ENCODE data around the gene ZNF385C.

Gene ZNF385C

DNA sequence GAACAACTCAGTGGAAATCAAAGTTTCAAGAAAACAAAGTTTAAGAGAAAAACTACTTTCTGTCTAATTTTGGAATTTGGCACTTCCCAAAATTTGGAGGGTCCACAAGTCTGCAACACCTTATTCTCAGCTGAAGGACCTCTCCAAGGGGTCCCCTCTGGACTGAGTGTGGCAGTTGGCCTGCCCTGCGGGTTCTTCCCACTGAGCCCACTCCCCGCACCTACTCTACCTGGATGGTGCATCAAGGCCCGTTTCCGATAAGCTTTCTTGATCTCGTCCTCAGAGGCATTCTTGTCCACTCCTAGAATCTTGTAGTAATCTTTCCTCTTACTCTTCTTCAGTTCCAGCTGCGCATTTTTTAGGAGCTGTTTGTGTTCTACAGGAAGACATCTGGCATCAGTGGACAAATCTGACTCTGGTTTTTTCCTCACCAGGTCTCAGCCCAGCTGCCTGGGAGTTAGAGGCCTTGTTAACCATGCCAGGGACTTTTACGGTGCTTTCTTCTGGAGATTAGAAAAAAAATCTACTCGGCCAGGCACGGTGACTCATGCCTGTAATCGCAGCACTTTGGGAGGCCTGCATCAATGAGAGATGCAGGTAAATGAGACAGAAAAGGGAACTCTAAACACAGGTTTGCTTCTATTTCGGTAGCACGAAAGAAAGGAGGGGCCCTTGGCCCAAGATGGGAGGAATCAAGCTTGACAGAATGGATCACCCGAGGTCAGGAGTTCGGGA lies 116.1 kb downstream of the ZNF385C start:
- DNase-seq = no peak

DNA sequence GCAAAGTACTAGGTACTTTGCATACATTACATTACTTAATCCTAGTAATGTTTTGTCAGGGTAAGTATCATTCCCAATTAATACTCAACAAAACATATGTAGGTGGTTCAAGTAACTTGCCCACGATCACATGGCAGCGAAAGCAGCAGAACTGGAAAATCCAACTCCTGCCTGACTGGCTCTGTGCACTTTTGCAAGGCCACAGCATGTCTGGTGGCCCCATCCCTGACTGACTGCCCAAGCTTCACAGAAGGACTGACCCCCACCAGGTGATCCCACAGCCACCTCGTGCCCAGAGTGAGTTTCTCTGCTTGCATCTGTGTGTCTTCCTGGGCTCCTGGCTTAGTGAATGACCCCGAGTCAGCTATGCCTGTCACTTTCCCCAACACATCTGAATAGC lies 120.3 kb downstream of the ZNF385C start:
- no peak for DNase-seq

DNA sequence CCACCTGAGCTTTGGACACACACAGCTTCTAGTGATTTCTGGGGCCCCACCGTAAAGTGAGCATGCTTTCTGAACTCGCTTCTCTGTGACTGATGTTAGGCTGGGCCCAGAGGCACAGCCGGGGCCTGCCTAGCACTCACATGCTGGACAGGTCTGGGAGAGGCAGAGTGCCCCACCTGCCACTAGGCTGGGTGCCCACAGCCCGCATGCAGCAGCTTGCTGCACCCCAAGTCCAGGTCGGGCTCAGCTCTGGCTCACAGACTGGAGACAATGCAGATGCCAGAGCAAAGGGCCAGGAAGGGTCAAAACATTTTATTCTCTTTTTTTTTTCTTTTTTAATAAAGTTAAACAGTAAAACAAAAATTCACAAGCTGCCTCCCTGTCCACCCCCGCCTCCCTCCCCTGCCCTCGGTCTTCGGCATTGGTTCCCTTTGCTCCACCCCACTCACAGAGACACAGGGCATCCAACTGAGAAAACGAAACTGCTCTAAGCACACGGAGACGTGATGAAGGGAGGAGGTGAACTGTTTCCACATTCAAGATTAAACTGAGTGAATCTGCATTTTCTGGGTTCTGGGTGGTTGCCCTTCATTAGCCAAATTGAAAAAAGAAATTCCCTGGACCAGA lies 122.0 kb downstream of the ZNF385C start:
- no peak for DNase-seq

Data from CD4-positive, alpha-beta T cell treated with Interleukin-6 for 4 hours (primary cell).